ENCODE results near the gene ARHGEF3.

The ARHGEF3 gene

DNA sequence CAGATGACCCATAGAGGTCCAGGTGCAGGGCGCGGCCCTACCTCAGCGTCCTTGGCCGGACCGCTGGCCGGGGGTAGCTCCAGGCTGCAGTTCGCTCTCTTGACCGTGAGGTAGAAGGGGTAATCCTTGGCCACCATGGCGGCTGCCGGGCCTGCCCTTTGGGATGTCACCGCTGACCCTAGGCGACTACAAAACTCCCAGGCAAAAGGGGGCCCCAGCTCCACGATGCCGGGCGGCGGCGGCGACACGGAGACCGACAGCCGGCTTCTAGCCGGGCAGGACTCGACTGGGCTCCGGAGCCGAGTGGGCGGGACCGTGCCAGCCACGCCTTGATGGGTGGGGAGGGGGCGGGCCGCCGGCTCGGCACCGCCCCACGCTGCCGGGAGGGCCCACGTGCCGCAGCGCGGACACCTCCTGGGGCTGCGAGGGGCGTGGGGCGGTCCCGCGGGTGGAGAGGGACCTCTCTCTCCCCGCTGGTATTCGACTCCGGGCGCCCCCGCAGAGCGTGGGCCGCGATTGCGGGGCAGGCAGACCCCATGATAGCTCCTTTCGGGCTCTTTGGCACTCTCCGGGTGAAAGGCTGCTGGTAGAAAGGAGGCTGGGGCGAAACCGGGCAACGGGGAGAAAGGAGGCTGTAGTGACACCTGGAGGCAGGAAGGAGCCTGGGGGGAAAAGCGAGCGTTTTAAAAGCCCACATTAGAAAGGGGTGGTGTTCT lies at the start of gene ARHGEF3:
Gene ARHGEF3, minus strand, starts transcription at position 288 of the 716 bp plus-strand sequence. Its CDS starts 151 bp downstream, at position 137.
- peak; percentile 78 for DNase-seq (ENCODE audit: low read depth)

DNA sequence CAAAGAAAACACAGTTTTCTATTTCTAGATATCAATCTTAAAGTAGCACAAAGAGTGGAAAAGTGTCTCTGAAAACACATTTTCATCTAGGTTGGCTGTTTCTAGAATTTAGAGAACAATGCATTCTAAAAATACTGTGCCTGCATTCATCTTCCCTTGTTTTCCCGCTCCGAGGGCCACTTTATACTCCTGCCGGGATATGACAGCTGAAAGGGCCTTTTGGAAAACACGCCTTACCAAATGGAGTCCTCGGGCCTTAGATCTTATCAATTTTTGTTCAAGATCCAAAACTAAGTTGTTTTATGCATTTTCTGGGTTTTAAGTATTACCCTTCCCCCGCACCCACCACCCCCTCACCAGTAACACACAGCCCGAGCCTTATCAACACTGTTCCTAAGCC lies 47.9 kb upstream of the ARHGEF3 start:
- no peak for DNase-seq (ENCODE audit: low read depth)

DNA sequence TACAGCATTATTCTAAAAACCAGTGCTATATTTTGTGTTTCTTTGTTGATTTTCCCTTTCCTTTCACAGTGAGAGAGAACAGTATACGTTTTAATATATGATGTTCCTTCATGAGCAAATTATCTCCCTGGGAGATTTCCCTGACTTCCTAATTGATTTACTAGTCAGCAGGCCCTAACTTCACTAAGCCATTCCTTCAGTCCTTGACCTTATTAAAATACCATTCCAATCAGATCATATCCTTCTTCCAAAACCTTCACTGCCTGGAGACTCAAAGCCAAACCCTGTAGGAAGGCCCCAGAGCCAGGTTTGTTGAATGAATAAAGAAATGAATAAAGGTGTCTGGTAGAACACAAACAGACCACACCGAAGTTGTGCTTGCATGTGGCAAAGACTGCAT lies 43.8 kb upstream of the ARHGEF3 start:
- DNase-seq (ENCODE audit: low read depth): no peak

DNA sequence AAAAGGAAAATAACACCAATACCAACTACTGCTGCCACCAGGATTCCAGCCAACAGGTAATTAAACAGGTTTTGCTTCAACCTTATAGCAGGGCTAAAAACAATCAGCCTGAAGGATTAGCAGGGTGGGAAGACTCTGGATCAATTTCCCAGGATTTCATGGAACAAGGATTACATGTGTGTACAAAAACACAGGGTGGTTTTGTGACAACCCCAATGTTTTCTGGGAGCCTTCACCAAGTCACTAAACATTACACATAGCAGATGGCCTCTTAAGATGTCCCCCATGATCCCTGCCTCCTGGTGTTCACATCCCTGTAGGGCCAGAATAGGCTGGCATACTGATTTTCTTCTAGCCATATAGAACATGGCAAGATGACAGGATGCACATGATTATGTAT lies 42.8 kb upstream of the ARHGEF3 start:
- no peak for DNase-seq (ENCODE audit: low read depth)

DNA sequence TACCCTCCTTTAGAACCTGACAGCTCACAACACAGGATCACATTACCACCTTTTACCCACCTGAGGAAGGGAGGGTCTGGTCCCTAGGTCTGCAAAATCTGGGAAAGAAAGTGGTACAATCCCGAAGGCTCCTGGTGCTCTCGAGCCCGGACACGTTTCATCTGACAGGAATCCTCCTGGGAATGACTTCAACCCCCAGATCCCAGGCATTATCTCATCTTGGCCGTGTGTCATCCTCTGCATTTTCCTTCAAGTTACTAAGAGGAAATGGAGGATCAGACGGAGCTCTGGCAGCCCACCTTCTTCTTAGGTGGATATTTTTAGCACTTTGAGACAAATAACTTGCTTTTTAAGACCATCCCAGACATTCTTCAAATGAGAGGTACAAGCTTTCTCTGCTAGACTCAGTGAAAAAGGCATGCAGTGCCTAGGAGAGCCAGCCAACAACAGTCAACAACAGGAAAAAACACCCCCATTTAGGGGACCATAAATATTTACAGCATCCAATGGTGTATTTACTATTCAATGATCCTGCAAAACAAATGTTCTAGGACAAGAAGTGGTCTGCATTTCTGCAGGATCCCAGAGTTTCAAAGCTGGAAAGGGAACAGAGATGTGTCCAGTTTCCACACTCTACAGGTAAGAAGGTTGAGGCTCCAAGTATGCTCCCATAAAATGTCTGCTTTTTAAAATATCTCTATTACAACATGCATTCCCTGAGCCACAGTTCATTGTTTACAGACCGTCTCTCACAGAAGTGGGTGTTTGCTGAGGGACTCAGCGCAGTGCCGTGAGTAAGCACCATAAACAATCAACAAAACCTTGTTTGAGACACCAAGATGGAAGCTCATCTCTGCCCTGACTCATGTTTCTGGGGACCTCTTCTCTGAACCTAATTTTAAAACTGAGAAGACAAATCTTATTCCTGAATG lies 38.3 kb upstream of the ARHGEF3 start:
- DNase-seq (ENCODE audit: low read depth): no peak

DNA sequence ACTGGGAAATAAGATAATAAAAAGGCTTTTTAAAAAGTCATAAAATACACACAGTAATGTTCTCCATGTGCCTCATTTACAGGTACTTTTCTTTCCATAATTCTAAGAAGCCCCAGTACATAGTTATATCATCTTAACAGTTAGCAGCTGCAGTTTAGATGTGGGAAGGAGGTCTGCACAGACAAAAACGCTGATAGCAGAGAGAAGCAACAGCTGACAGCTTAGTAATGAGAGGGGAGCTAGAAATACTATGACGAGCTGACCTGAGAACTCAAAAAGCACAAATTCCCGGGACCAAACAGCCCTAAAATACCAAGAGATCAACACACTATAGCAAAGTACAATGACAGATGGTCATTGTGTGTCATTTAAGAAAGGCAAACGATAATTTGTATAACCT lies 36.7 kb upstream of the ARHGEF3 start:
- DNase-seq (ENCODE audit: low read depth): no peak

GRCh38 chr3:56837196-56837955 lies 35.6 kb upstream of the ARHGEF3 start:
- no peak for DNase-seq (ENCODE audit: low read depth)

DNA sequence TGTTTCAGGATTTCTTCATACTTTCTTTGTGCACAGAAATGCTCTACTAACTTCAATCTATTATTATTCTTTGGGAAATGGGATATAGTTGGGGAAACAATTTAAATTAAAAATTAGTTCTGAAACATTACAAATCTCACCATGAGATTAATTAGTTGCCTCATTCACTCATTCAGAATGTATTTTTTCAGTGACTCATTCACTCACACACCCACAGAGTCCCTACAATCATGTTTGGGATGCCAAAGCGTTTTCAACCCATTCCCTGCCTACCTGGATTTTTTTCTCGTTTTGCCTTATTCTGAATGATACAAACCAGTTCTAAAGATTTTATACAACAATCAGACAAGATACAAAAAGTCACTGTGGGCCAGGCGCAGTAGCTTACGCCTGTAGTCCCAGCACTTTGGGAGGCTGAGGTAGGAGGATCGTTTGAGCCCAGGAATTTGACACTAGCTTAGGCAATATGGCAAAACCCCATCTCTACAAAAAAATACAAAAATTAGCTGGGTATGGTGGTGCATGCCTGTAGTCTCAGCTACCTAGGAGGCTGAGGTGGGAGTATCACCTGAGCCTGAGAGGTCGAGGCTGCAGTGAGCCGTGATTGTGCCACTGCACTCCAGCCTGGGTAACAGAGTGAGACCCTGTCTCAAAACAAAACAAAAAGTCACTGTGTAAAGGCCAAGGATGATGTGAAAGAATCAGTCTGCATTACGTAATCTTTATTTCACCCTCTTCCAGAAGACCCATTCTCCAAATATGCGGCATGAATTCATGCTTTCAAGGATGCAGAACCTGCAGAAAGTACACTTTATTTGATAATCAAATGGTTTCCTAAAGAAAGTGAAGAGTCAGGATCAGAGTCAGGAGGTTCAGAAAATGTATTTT lies 34.8 kb upstream of the ARHGEF3 start:
- DNase-seq (ENCODE audit: low read depth): no peak

DNA sequence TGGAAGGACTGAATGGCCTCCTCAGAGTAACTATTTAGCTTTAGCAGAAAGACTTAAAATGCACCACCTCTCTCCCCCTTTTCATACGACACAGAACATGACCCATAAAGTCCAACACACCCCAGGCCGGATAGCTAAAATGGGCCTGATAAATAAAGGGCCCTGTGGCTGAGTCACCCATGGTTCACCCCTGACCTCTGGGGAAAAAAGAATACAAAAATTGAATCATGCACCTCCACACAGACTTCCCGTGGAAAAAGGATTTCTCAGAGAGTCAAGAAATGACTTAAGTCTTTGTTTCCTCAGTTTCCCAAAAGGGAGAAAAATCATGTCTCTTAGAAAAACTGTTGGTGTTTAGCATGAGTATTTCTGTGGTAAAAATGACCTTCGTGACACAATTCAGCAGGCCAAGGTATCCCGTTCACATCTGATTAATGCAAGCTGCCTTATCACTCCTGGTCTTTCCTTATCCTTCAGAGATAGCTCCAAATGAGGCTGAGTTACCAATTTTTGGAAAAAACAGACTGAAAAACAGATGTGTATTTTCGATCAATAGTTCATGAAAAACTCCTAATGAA lies 34.0 kb upstream of the ARHGEF3 start:
- DNase-seq (ENCODE audit: low read depth): no peak

DNA sequence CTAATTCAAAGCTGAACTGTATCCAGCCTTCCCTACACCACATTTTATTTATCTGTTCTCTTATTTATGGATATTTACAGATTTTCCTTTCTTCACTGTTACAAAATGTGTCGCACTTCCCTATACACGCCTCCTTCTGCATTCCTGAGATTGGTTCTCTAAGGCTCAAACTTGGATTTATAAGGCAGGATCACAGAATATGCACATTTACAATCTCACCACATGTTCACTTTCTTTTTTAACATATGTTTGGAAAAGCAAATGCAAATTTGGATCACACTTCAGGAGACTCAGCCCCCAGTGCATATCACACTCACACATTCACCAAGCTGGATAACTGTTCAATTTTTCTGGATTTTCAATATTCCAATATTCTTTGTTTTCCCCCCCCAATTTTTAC lies 31.8 kb upstream of the ARHGEF3 start:
- no peak for DNase-seq (ENCODE audit: low read depth)

DNA sequence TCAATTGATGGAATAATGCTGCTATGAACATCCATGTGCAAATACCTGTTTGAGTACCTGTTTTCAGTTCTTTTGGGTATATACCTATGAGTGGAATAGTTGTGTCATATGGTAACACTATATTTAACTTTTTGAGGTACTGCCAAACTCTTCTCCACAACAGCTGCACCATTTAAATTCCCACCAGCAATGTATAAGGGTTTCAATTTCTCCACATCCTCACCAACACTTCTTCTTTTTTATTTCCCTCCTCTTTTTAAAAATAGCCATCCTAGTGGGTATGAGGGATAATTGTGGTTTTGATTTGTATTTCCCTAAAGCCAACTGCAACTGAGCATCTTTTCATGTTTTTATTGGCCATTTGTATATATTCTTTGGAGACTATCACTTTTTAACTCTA lies 31.3 kb upstream of the ARHGEF3 start:
- DNase-seq (ENCODE audit: low read depth): no peak

DNA sequence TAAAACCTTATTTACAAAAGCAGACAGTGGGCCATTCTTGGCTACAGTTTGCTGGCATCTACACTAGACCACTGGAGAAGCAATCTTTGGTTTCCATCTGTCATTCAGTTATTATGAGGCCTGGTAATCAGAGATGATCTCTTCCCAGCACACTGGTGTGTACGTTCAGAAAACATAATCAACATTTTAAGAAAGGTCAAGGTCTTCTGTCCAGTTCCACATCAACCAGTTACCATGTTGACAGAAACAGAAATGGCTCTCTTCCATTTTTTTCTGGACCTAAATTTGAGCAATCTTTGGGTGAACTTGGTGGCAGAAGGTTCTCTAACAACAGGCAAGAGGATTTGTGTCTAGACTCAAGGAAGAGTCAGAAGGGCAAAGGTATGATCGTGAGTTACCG lies 29.8 kb upstream of the ARHGEF3 start:
- no peak for DNase-seq (ENCODE audit: low read depth)

- no peak for DNase-seq (ENCODE audit: low read depth)
Observed at GRCh38 chr3:56830884-56831283, 29.1 kb upstream of the ARHGEF3 start.

GRCh38 chr3:56829533-56829932 lies 27.8 kb upstream of the ARHGEF3 start:
- DNase-seq (ENCODE audit: low read depth): no peak

DNA sequence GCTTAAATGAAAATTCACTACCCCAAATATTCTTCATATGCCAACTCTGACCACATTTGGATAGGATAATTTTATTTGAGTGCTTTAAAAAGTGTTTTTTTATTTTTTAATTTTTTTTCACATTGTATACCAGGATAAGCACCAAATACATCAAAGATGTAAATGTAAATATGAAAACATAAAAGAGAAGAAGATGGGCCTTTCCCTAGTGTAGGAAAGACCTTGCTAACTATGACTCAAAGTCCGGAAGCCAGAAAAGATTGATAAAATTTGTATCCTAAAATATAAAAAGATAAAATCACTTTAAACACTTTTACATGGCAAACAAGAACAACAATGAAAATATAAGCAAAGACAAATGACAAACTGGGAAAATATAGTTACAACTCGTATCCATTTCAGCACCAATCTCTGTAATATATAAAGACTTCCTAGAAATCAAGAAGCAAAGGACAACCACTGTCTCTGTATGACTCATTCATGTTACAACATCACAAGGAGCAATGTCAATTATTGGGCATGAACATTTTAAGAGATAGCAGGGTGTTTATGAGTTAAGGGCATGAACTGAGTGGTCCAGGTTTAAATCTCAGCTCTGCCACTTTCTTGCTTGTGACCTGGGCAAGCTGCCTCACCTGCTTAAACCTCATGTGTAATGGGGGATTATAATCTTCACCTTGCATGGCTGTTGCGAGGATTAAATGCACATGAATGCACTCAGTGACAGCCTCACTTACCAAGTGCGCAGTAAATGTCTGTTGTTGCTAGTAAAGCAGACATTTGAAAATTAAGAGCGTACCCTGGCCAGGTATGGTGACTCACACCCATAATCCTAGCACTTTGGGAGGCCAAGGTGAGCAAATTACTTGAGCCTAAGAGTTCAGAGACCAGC lies 25.3 kb upstream of the ARHGEF3 start:
- DNase-seq (ENCODE audit: low read depth): no peak

DNA sequence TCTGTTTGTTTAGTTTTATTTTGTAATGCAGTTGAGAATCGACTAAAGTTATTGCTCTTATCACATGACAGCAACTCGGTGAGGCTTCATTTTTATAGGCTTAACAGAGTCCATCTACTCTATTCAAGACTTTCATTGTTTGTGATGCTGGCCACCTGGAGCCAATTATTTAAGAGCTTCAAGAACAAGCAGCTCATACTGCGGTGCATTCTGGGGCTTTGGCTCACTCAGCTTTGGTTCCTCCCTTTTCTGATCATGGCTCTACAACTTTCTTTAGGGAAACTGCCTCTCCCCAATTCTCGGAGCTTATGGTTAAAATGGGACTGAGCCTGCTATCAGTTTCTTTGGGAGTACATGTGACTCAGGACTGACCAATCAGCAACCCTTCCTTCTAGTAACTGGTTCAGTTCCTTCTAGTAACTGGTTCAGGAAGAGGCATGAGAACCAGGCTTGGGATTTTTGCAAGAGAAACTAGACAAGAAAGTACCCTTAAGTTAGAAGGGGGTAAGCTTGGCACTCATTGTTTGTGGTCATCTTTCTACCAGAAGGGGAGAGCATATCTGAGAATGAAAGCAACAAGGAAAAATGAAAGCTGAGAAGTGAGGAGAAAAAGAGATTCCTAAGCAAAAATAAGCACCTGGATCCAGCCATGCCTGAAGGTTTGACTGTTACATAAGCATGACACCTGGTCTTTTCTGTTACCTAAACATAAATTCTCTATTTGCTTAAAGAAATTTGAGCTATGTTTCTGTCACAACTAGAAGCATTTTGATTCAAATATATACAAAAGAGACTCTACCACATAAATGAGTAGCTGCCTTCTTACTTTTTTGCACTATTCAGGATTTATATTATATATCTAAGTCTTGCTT lies 24.1 kb upstream of the ARHGEF3 start:
- DNase-seq (ENCODE audit: low read depth): no peak

DNA sequence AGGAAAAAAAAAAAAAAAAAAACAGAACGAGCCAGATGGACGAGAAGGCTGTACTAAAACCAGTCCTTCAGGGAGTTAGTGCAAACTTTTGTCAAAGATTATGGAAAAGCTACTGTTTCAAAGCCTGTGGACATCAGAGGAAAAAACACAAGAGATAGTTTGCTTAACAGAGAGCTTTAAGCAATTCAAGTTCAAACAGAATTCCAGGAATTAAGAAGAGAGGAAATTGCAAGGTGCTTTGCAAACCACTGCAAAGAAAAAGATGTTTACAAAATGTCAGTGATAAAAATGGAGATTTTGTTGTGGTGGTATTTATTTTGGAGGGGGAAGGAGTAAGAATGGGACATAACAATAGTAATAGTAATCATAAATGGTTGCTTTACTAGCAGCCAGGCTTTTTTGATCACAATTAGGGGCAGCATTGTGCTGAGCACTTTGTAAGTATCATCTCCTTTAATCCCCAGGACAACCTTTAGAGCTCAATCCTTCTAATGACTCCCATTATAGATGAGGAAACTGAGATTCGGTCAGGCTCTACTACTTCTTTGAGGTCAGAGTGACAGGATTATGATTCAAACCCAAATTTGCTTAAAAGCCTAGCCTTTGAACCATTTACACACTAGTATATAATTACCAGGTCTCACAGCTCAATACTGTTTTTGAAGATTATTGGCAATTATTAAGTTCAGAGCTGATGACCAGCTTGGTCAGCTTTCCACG lies 22.4 kb upstream of the ARHGEF3 start:
- DNase-seq (ENCODE audit: low read depth): no peak

DNA sequence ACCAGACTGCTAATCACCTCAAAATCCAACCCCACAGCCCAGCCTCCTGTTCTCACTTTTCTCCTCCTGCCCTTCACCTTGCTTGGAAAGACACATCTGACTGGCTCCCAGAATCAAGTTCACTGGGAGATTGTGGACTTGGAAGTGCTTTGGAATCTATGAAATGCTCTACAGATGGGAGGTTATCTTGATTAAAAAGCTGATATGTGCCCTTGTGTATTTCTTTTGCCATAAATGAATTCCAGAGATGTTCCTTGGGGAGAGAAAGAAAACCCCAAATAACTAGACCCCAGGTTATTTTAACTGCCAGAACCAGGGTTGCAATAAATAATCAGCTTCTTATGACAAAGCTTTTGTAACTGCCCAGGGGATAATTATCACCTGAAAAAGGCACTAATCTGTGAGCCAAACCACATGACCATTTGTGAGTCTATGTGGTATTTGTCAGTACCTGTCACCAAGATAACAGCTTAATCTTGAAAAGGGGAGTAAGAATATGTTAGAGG lies 21.7 kb upstream of the ARHGEF3 start:
- no peak for DNase-seq (ENCODE audit: low read depth)

Data from stimulated activated CD8-positive, alpha-beta memory T cell treated with anti-CD3 and anti-CD28 coated beads, Interleukin-4, amount 100 ng/mL, for 24 hours (primary cell).